NT2/D1 (cell line): ENCODE measurements around the gene SNX14.

Experiments used
- DNase-seq: peaks from one replicate; pipeline ENCODE4 v3.0.0-alpha.2; 2011; ENCODE audit warnings: low read depth, low spot score
- H3K27me3 ChIP-seq: 2 replicates; pipeline ENCODE4 v1.6.0; 2011; ENCODE audit warnings: mild to moderate bottlenecking; ENCODE audit not compliant: insufficient read length, insufficient read depth
- H3K36me3 ChIP-seq: 2 replicates; pipeline ENCODE4 v1.6.1; 2011; ENCODE audit warnings: mild to moderate bottlenecking, low read length, mixed read lengths; ENCODE audit not compliant: insufficient read depth, insufficient read length
- H3K4me1 ChIP-seq: 2 replicates; pipeline ENCODE4 v1.5.1; 2011; ENCODE audit not compliant: insufficient read depth, insufficient read length
- H3K4me3 ChIP-seq: 2 replicates; pipeline ENCODE4 v1.5.1; 2011; ENCODE audit warnings: low read depth; ENCODE audit not compliant: insufficient read length
- H3K9ac ChIP-seq: 2 replicates; pipeline ENCODE4 v1.6.0; 2011; ENCODE audit warnings: low read depth; ENCODE audit not compliant: insufficient read length
- H3K9me3 ChIP-seq: 2 replicates; pipeline ENCODE4 v1.5.1; 2011; ENCODE audit warnings: mild to moderate bottlenecking, low read length; ENCODE audit not compliant: insufficient read depth
- SUZ12 ChIP-seq: IDR thresholded peaks from 2 replicates; pipeline ENCODE4 v1.6.1; 2011; ENCODE audit not compliant: insufficient read length, insufficient read depth; ENCODE audit errors: extremely low read depth
- YY1 ChIP-seq: IDR thresholded peaks from 2 replicates; pipeline ENCODE4 v1.6.1; 2011; ENCODE audit not compliant: insufficient read length, insufficient read depth
- ZNF274 ChIP-seq: IDR thresholded peaks from 2 replicates; pipeline ENCODE4 v1.6.1; 2011; ENCODE audit warnings: mild to moderate bottlenecking, low read depth, low read length

The SNX14 gene

DNA sequence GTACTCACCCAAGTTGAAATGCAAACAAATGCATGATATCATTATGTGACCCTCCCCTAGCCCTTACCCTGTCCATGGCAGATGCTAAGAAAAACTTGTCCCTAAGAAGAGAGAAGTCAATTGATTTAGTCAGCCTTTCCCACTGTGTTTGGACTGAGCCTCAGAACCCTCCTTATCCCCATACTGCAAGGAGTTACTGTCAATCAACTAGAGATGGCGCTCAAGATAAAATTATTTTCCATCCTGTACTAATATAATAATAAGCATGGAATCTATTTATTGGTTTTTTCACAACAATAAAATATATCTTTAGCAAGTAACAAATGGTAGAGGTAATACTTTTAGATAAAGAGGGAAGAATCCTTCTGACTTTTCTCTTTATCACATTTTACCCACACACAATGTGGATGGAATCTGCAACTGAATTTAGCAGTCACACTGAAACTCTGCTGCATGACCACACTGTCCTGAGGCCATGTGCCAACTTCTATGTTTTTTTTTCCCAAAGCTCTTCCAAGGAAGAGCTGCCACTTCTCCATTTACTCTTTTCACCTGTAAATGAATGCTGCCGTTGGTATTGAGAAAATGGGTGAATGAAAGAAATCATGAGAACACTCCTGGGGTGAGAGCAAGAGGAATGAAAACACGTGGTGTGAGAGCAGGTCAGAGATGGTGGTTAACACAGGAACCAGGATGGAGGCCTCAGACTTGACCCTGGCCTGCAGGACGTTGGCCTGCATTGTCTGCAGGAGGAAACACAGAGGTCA, 133.3 kb downstream of the SNX14 start:
- Histone ChIP-seq H3K27me3 (no peaks in the 10 kb centered on the region), H3K9me3 (no peaks in the 10 kb centered on the region), H3K9ac (no peak overlapping the region), H3K36me3 (no peaks in the 10 kb centered on the region), H3K4me1 (peaks cover 5% of the 10 kb centered on the region), H3K4me3 (no peak overlapping the region)
- no peak for TF ChIP-seq ZNF274
- TF ChIP-seq SUZ12 = no peak
- no peak for TF ChIP-seq YY1
- DNase-seq = no peak

DNA sequence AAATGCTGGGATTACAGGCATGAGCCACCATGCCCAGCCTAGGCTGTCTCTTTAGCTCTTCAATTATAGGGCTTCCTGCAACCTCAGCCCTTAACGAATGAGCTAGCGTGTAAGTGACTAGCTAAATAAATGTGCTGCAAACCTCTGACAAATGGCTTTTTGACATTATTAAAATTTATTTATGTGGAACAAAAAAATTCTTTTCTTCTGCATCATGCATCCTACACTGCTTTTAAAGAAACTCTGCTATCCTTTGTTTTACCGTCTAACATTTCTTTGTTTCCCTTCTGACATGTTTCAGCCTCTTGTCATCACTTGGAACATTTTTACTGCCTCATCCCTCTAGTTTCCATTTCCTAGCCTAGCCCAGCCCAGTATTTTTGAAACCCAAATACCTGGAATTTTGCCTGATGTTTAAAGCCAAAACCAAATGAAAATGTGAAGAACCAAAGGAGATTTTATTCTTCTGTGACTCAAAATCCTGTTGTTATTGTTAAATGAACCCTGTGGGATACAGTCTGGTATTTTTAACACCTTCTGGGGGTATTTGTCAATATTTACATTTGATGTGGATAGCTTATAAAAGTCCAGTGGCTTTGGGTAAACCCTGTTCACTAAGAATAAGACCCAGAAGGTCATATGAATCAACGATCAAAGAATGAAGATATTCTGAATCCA, 134.3 kb downstream of the SNX14 start:
- Histone ChIP-seq H3K9me3 (no peaks in the 10 kb centered on the region), H3K4me3 (no peak overlapping the region), H3K36me3 (no peaks in the 10 kb centered on the region), H3K27me3 (no peaks in the 10 kb centered on the region), H3K4me1 (peaks cover 5% of the 10 kb centered on the region), H3K9ac (no peak overlapping the region)
- no peak for TF ChIP-seq SUZ12
- no peak for TF ChIP-seq YY1
- TF ChIP-seq ZNF274 = no peak
- no peak for DNase-seq

DNA sequence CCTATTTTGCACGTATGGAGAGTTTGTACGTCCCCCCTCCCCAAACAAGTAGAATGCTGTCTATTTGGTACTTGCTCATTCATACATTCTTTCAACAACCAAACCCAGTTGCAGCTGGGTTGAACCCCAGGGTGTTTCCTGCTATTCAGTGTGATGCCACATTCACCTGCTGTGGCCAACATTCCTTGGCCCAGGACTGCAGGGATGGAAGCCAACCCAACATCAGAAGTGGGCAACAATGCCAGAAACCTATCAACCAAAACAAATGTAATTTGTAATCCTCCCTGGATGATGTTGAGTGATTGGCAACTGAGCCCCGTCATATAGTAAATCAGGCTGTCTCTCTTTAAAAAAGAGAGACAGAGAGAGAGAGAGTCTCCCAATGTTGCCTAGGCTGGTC, 134.9 kb downstream of the SNX14 start:
- no peak for DNase-seq
- TF ChIP-seq ZNF274 (no peak), SUZ12 (no peak), YY1 (no peak)
- H3K4me1 ChIP-seq = peaks cover 2% of the 10 kb centered on the region
- H3K9me3 ChIP-seq = no peaks in the 10 kb centered on the region
- H3K4me3 ChIP-seq = no peak overlapping the region
- no peaks in the 10 kb centered on the region for H3K27me3 ChIP-seq
- no peak overlapping the region for H3K9ac ChIP-seq
- H3K36me3 ChIP-seq = no peaks in the 10 kb centered on the region

DNA sequence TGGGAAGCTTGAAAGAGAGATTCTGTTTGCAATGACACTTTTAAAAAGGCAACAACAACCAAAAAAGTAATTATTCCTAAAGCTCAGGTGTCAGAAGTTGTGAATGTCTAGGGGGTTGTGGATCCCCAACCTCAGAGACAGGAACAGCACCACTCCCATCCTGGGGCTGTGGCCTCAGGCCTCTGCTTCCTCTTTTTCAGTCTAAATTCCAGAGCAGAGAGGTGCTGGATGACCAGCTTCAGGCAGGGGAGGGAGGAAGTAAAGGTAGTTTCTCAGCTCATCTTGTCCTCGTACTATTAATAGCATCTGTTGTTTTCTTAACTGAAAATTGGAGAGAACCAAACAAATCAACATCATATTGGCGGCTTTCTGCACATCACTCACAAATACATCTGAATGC, 135.5 kb downstream of the SNX14 start:
- no peak for TF ChIP-seq SUZ12
- no peak for TF ChIP-seq ZNF274
- TF ChIP-seq YY1 = no peak
- no peaks in the 10 kb centered on the region for H3K36me3 ChIP-seq
- H3K27me3 ChIP-seq = peaks cover 2% of the 10 kb centered on the region
- H3K9ac ChIP-seq = no peak overlapping the region
- H3K4me3 ChIP-seq = no peak overlapping the region
- DNase-seq = no peak
- no peaks in the 10 kb centered on the region for H3K9me3 ChIP-seq
- H3K4me1 ChIP-seq = peaks cover 2% of the 10 kb centered on the region

DNA sequence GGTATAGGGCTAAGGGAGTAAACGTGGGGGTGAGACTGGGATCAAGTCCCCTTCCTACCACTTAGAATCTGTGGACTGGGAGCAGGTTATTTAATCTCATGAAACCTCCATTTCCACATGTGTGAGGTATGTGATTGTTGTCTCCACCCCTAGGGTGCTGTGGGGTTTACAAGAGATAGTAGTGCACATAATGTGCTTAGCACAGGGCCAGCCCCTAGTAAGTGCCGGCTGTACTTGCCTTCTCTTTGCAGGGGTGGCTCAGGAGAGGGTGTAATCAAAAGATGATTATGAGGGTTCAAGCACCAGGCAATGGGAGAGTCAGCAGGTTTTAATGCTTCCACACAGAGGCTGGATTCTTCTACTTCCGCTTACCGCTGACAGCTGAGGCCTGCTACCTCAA, 136.9 kb downstream of the SNX14 start:
- H3K4me1 ChIP-seq = peaks cover 2% of the 10 kb centered on the region
- no peak overlapping the region for H3K9ac ChIP-seq
- TF ChIP-seq ZNF274 (no peak), SUZ12 (no peak), YY1 (no peak)

More for the DNA sequence above, 136.9 kb downstream of the SNX14 start:
- H3K9me3 ChIP-seq = no peaks in the 10 kb centered on the region
- no peak for DNase-seq
- no peak overlapping the region for H3K4me3 ChIP-seq
- peaks cover 16% of the 10 kb centered on the region for H3K27me3 ChIP-seq
- no peaks in the 10 kb centered on the region for H3K36me3 ChIP-seq
